Ascending aorta (tissue), 2 donors: ENCODE measurements around the gene MYH7. TPM values are rescaled to one million over a fixed set of nuclear protein-coding genes. Genes with fewer than 3 reads are reported as not detected.

Experiments used
- DNase-seq, 2 donors: peaks; one replicate each; pipeline ENCODE4 v3.0.0-alpha.2; 2019; ENCODE audit warnings: low spot score in 2 of 2
- H3K27ac ChIP-seq, 2 donors: fragments of 200-600 bp; sonication (generic); one replicate each; pipeline ENCODE4 v1.5.1; 2016 to 2017; ENCODE audit warnings: mild to moderate bottlenecking in 1 of 2
- H3K27me3 ChIP-seq: fragments of 200-600 bp; sonication (generic); one replicate; pipeline ENCODE4 v1.5.1; 2017
- H3K36me3 ChIP-seq, 2 donors: fragments of 200-600 bp; sonication (generic); one replicate each; pipeline ENCODE4 v1.5.1; 2016
- H3K4me1 ChIP-seq, 2 donors: fragments of 200-600 bp; sonication (generic); one replicate each; pipeline ENCODE4 v1.5.1; 2016 to 2017; ENCODE audit warnings: mild to moderate bottlenecking in 1 of 2
- H3K4me3 ChIP-seq, 2 donors: fragments of 200-600 bp; sonication (generic); one replicate each; pipeline ENCODE4 v1.5.1; 2016 to 2017; ENCODE audit warnings: mild to moderate bottlenecking in 1 of 2
- H3K9me3 ChIP-seq, 2 donors: fragments of 200-600 bp; sonication (generic); one replicate each; pipeline ENCODE4 v1.5.1; 2016
- CTCF ChIP-seq, 3 experiments: fragments of 200-600 bp in 2 of 3; fragments of 450-650 bp in 1 of 3; sonication (generic) in 2 of 3; IDR thresholded peaks; one replicate each; pipeline ENCODE4 v1.5.1; 2016 to 2019; ENCODE audit warnings: antibody characterized with exemption in 3 of 3, mild to moderate bottlenecking in 1 of 3, moderate library complexity in 1 of 3
- intact Hi-C: fragments of 100-400 bp; cut with DNase I; formaldehyde crosslinking; loops from one replicate; pipeline ENCODE4 v1.15.1; 2023
- total RNA-seq: library from RNA; depleted of rRNA; stranded (reverse); fragments of >200 nt; gene quantifications from one replicate; pipeline ENCODE4 v1.1.0, GENCODE V29; 2016

The MYH7 gene
- total RNA-seq, 1 donor from 2014 or later, result not detected

GRCh38 chr14:23439107-23439835 lies 3.8 kb upstream of the MYH7 start:
- no peak for DNase-seq
- no peaks in the 10 kb centered on the region for H3K36me3 ChIP-seq
- no peak overlapping the region for H3K4me3 ChIP-seq
- no peaks in the 10 kb centered on the region for H3K4me1 ChIP-seq
- intact Hi-C loops, result no loop called here
- H3K27me3 ChIP-seq, result no peaks in the 10 kb centered on the region
- H3K27ac ChIP-seq, result no peak overlapping the region
- TF ChIP-seq CTCF (IDR thresholded peaks at IDR 0.05), result no peak
- no peaks in the 10 kb centered on the region for H3K9me3 ChIP-seq

- Histone ChIP-seq H3K36me3 (no peaks in the 10 kb centered on the region), H3K27me3 (no peaks in the 10 kb centered on the region), H3K27ac (no peak overlapping the region), H3K4me1 (no peaks in the 10 kb centered on the region), H3K9me3 (no peaks in the 10 kb centered on the region), H3K4me3 (no peak overlapping the region)
- intact Hi-C loops, result no loop called here
- no peak for DNase-seq
- TF ChIP-seq CTCF (IDR thresholded peaks at IDR 0.05), result no peak
Measured at GRCh38 chr14:23438101-23438971, 2.9 kb upstream of the MYH7 start.

- Histone ChIP-seq H3K4me3 (no peak overlapping the region), H3K9me3 (no peaks in the 10 kb centered on the region), H3K4me1 (no peaks in the 10 kb centered on the region), H3K27ac (no peak overlapping the region), H3K36me3 (no peaks in the 10 kb centered on the region), H3K27me3 (no peaks in the 10 kb centered on the region)
- intact Hi-C loops, result no loop called here
- DNase-seq, result no peak
- TF ChIP-seq CTCF (IDR thresholded peaks at IDR 0.05), result no peak
Measured at GRCh38 chr14:23437133-23438100, 2.0 kb upstream of the MYH7 start.

GRCh38 chr14:23436327-23437132 lies 1.1 kb upstream of the MYH7 start:
- no peak overlapping the region for H3K4me3 ChIP-seq
- no peak for TF ChIP-seq CTCF (IDR thresholded peaks at IDR 0.05)
- H3K9me3 ChIP-seq, result no peaks in the 10 kb centered on the region
- peak in 1 of 2 donors; percentile 45 for DNase-seq
- no peaks in the 10 kb centered on the region for H3K27me3 ChIP-seq
- no peak overlapping the region for H3K27ac ChIP-seq
- no peaks in the 10 kb centered on the region for H3K4me1 ChIP-seq
- no peaks in the 10 kb centered on the region for H3K36me3 ChIP-seq
- intact Hi-C loops, result no loop called here
